Trophoblast cell (in vitro differentiated cells and primary cell): ENCODE measurements around the gene PPM1J.
A peak's percentile ranks its signal among the peaks of the same experiment; 100 is the strongest.

Experiments
- DNase-seq, 2 donors: peaks; one replicate each; pipeline ENCODE4 v3.0.0-alpha.2; 2016
- H2AFZ ChIP-seq: 2 replicates; pipeline ENCODE4 v1.6.1; 2013; ENCODE audit warnings: low read length, moderate library complexity, mild to moderate bottlenecking; ENCODE audit not compliant: insufficient read depth, poor library complexity
- H2AK5ac ChIP-seq: 2 replicates; pipeline ENCODE4 v1.6.1; 2013; ENCODE audit warnings: mild to moderate bottlenecking, low read length
- H2BK120ac ChIP-seq: 2 replicates; pipeline ENCODE4 v1.6.1; 2013; ENCODE audit warnings: low read length, mild to moderate bottlenecking, moderate library complexity; ENCODE audit not compliant: insufficient read depth, poor library complexity
- H2BK12ac ChIP-seq: 2 replicates; pipeline ENCODE4 v1.6.1; 2013; ENCODE audit warnings: mild to moderate bottlenecking, low read length, moderate library complexity
- H2BK5ac ChIP-seq: 2 replicates; pipeline ENCODE4 v1.6.1; 2013; ENCODE audit warnings: low read length, low read depth, moderate library complexity, mild to moderate bottlenecking; ENCODE audit not compliant: poor library complexity
- H3K14ac ChIP-seq: 2 replicates; pipeline ENCODE4 v1.6.1; 2013; ENCODE audit warnings: mild to moderate bottlenecking, low read length
- H3K18ac ChIP-seq: 2 replicates; pipeline ENCODE4 v1.6.1; 2013; ENCODE audit warnings: mild to moderate bottlenecking, low read length
- H3K23ac ChIP-seq: 2 replicates; pipeline ENCODE4 v1.6.1; 2013; ENCODE audit warnings: low read length
- H3K27ac ChIP-seq: 2 replicates; pipeline ENCODE4 v1.5.1; 2013; ENCODE audit warnings: low read depth, mild to moderate bottlenecking, inconsistent platforms, low read length, moderate library complexity
- H3K27me3 ChIP-seq: 2 replicates; pipeline ENCODE4 v1.6.1; 2013; ENCODE audit warnings: inconsistent platforms, mild to moderate bottlenecking, low read length, moderate library complexity; ENCODE audit not compliant: insufficient read depth
- H3K36me3 ChIP-seq, 2 experiments: 1 replicate in 1 of 2; 2 replicates in 1 of 2; pipeline ENCODE4 v1.6.1; 2013; ENCODE audit warnings: low read length in 2 of 2, mild to moderate bottlenecking in 2 of 2, moderate library complexity in 1 of 2; ENCODE audit not compliant: insufficient read depth in 2 of 2, control insufficient read depth in 1 of 2
- H3K4ac ChIP-seq: 2 replicates; pipeline ENCODE4 v1.6.1; 2013; ENCODE audit warnings: low read depth, mild to moderate bottlenecking, low read length, moderate library complexity
- H3K4me1 ChIP-seq, 2 experiments: 1 replicate in 1 of 2; 2 replicates in 1 of 2; pipeline ENCODE4 v1.6.1; 2013; ENCODE audit warnings: low read length in 2 of 2, mild to moderate bottlenecking in 2 of 2, moderate library complexity in 1 of 2; ENCODE audit not compliant: insufficient read depth in 2 of 2, control insufficient read depth in 1 of 2
- H3K4me2 ChIP-seq: 2 replicates; pipeline ENCODE4 v1.6.1; 2013; ENCODE audit warnings: inconsistent platforms, mild to moderate bottlenecking, low read length, moderate library complexity
- H3K4me3 ChIP-seq: 2 replicates; pipeline ENCODE4 v1.5.1; 2013; ENCODE audit warnings: mild to moderate bottlenecking, low read depth, low read length, inconsistent platforms
- H3K79me1 ChIP-seq: one replicate; pipeline ENCODE4 v1.6.1; 2013; ENCODE audit warnings: low read length
- H3K79me2 ChIP-seq: 2 replicates; pipeline ENCODE4 v1.6.1; 2013; ENCODE audit warnings: low read length, mild to moderate bottlenecking; ENCODE audit not compliant: control insufficient read depth, insufficient read depth, poor library complexity
- H3K9ac ChIP-seq: 2 replicates; pipeline ENCODE4 v1.6.1; 2013; ENCODE audit warnings: mild to moderate bottlenecking, low read length
- H3K9me3 ChIP-seq: 2 replicates; pipeline ENCODE4 v1.6.1; 2013; ENCODE audit warnings: low read depth, mild to moderate bottlenecking, control low read depth, inconsistent platforms, low read length; ENCODE audit not compliant: insufficient read depth
- H4K12ac ChIP-seq: 2 replicates; pipeline ENCODE4 v1.6.1; 2013; ENCODE audit warnings: low read depth, mild to moderate bottlenecking, low read length, moderate library complexity
- H4K8ac ChIP-seq: 2 replicates; pipeline ENCODE4 v1.6.1; 2013; ENCODE audit warnings: low read depth, mild to moderate bottlenecking, low read length, moderate library complexity
- H4K91ac ChIP-seq: one replicate; pipeline ENCODE4 v1.6.1; 2013; ENCODE audit warnings: low read depth, mild to moderate bottlenecking, low read length, moderate library complexity
- WGBS: extraction: QIAGEN DNeasy Blood & Tissue Kit; methylation state at CpG from one replicate; pipeline ENCODE4 v1.1.7; 2013; ENCODE audit warnings: missing lambda C conversion rate; ENCODE audit not compliant: insufficient read length, insufficient coverage; ENCODE audit errors: extremely low coverage; 5-methylcytosine and 5-hydroxymethylcytosine counted together

The PPM1J gene

GRCh38 chr1:112674986-112675727 is 40.0 kb downstream of the PPM1J start:
- H3K14ac ChIP-seq = peak overlapping the region; percentile 89

GRCh38 chr1:112674440-112674985 is 40.6 kb downstream of the PPM1J start, which contains the start of gene MOV10:
Gene MOV10, plus strand, starts transcription at chr1:112674659. Its CDS starts 254 bp downstream, at chr1:112674913.
- H3K9ac ChIP-seq = peak within 1 kb of the TSS; percentile 50
- peak within 1 kb of the TSS; percentile 61 for H2AFZ ChIP-seq
- peak within 1 kb of the TSS; percentile 71 for H3K4me2 ChIP-seq
- peak within 1 kb of the TSS; percentile 68 for H3K27ac ChIP-seq
- H3K14ac ChIP-seq = peak within 1 kb of the TSS; percentile 89
- H3K18ac ChIP-seq = peak within 1 kb of the TSS; percentile 85
- peak within 1 kb of the TSS; percentile 56 for H2BK120ac ChIP-seq
- peak within 1 kb of the TSS; percentile 43 for H3K4ac ChIP-seq
- no peak within 1 kb of the TSS for H3K23ac ChIP-seq
- H3K36me3 ChIP-seq = peaks cover 2 to 5% of the 10 kb centered on the region in 2 experiments
- H3K79me1 ChIP-seq = peaks cover 14% of the 10 kb centered on the region
- H2BK5ac ChIP-seq = peak within 1 kb of the TSS; percentile 50
- H3K79me2 ChIP-seq = peaks cover 12% of the 10 kb centered on the region
- peak within 1 kb of the TSS; percentile 76 for H4K91ac ChIP-seq
- no peaks in the 10 kb centered on the region for H3K9me3 ChIP-seq
- peak within 1 kb of the TSS; percentile 33 for H4K8ac ChIP-seq
- no peaks in the 10 kb centered on the region for H3K27me3 ChIP-seq
- peak; percentile 41 to 73 for DNase-seq
- no peak within 1 kb of the TSS for H2BK12ac ChIP-seq
- H4K12ac ChIP-seq = peak within 1 kb of the TSS; percentile 17
- peak within 1 kb of the TSS; percentile 77 for H3K4me3 ChIP-seq
- no CpG with 5 or more reads among the region's 30 CpGs for WGBS
- peak within 1 kb of the TSS; percentile 3 for H2AK5ac ChIP-seq
- H3K4me1 ChIP-seq = peaks cover 0 to 5% of the 10 kb centered on the region in 2 experiments

More at GRCh38 chr1:112674986-112675727, 40.0 kb downstream of the PPM1J start:
- Histone ChIP-seq H3K27ac (peak overlapping the region; percentile 68), H3K4ac (peak overlapping the region; percentile 43), H3K23ac (no peak overlapping the region), H3K4me3 (peak overlapping the region; percentile 77), H3K4me1 (peaks cover 0 to 5% of the 10 kb centered on the region in 2 experiments), H3K36me3 (no peaks in the 10 kb centered on the region), H2BK120ac (peak overlapping the region; percentile 56), H3K18ac (peak overlapping the region; percentile 83), H3K27me3 (no peaks in the 10 kb centered on the region), H4K8ac (peak overlapping the region; percentile 24), H4K91ac (peak overlapping the region; percentile 76), H3K4me2 (peak overlapping the region; percentile 71), H3K9ac (peak overlapping the region; percentile 48), H2AK5ac (no peak overlapping the region), H2AFZ (peak overlapping the region; percentile 61), H3K79me2 (peaks cover 12% of the 10 kb centered on the region), H2BK12ac (no peak overlapping the region), H4K12ac (peak overlapping the region; percentile 17), H3K79me1 (peaks cover 14% of the 10 kb centered on the region), H3K9me3 (no peaks in the 10 kb centered on the region), H2BK5ac (peak overlapping the region; percentile 13)
- WGBS = no CpG with 5 or more reads among the region's 68 CpGs
- DNase-seq = no peak

- peaks cover 14% of the 10 kb centered on the region for H3K79me1 ChIP-seq
- H3K9me3 ChIP-seq = no peaks in the 10 kb centered on the region
- H4K12ac ChIP-seq = no peak overlapping the region
- H2AFZ ChIP-seq = peak overlapping the region; percentile 20
- H3K23ac ChIP-seq = no peak overlapping the region
- peak overlapping the region; percentile 50 for H3K9ac ChIP-seq
- WGBS = no CpG with 5 or more reads among the region's 18 CpGs
- H3K27me3 ChIP-seq = no peaks in the 10 kb centered on the region
- no peak overlapping the region for H3K4ac ChIP-seq
- H2BK120ac ChIP-seq = no peak overlapping the region
- peak overlapping the region; percentile 85 for H3K18ac ChIP-seq
- peaks cover 12% of the 10 kb centered on the region for H3K79me2 ChIP-seq
- H2AK5ac ChIP-seq = no peak overlapping the region
- H3K4me1 ChIP-seq = peaks cover 0 to 5% of the 10 kb centered on the region in 2 experiments
- peak; percentile 23 to 59 for DNase-seq
- H3K4me3 ChIP-seq = peak overlapping the region; percentile 77
- H4K91ac ChIP-seq = peak overlapping the region; percentile 76
- peak overlapping the region; percentile 52 for H3K14ac ChIP-seq
- H3K36me3 ChIP-seq = peaks cover 2 to 5% of the 10 kb centered on the region in 2 experiments
- H2BK12ac ChIP-seq = no peak overlapping the region
- peak overlapping the region; percentile 71 for H3K4me2 ChIP-seq
- peak overlapping the region; percentile 68 for H3K27ac ChIP-seq
- H4K8ac ChIP-seq = peak overlapping the region; percentile 33
- no peak overlapping the region for H2BK5ac ChIP-seq
These were observed 41.3 kb downstream of the PPM1J start for GRCh38 chr1:112673592-112674439.

DNA sequence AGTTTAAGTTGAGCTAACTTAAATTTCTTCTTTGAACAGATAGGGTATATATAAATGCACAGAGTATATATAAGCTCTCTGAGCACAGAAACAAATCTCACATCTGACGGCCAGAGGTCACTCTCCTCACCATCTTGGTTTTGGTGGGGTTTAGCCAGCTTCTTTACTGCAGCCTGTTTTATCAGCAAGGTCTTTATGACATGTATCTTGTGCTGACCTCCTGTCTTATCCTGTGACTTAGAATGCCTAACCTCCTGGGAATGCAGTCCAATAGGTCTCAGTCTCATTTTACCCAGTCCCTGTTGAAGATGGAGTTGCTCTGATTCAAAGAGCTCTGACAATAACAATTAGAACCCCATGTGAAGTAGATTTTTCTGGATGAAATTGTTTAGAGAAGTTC is 42.3 kb downstream of the PPM1J start:
- H4K12ac ChIP-seq = no peak overlapping the region
- H3K4ac ChIP-seq = no peak overlapping the region
- H3K27me3 ChIP-seq = no peaks in the 10 kb centered on the region
- no peak overlapping the region for H3K4me3 ChIP-seq
- no peak overlapping the region for H2AFZ ChIP-seq
- peaks cover 12% of the 10 kb centered on the region for H3K79me2 ChIP-seq
- no peak overlapping the region for H3K9ac ChIP-seq
- H2BK12ac ChIP-seq = no peak overlapping the region
- no peaks in the 10 kb centered on the region for H3K9me3 ChIP-seq
- no CpG with 5 or more reads among the region's 1 CpG for WGBS
- H3K4me1 ChIP-seq = peaks cover 0 to 5% of the 10 kb centered on the region in 2 experiments
- no peak overlapping the region for H4K8ac ChIP-seq
- H3K4me2 ChIP-seq = no peak overlapping the region
- H3K14ac ChIP-seq = no peak overlapping the region
- H3K79me1 ChIP-seq = peaks cover 14% of the 10 kb centered on the region
- H3K27ac ChIP-seq = no peak overlapping the region
- no peak overlapping the region for H2BK5ac ChIP-seq
- H3K18ac ChIP-seq = no peak overlapping the region
- H4K91ac ChIP-seq = no peak overlapping the region
- peak in 1 of 2 donors; percentile 8 for DNase-seq
- peaks cover 4 to 9% of the 10 kb centered on the region in 2 experiments for H3K36me3 ChIP-seq
- H3K23ac ChIP-seq = no peak overlapping the region
- no peak overlapping the region for H2BK120ac ChIP-seq
- H2AK5ac ChIP-seq = no peak overlapping the region
